HepG2 (cell line): ENCODE measurements around the gene JPH3.

Experiments
- CTCF ChIP-seq: sonication (generic); formaldehyde crosslinking; IDR thresholded peaks from 2 replicates; pipeline ENCODE4 v1.5.0; 2020; ENCODE audit warnings: mild to moderate bottlenecking, missing genetic modification reagents, moderate library complexity
- ESRRA ChIP-seq: sonication (generic); formaldehyde crosslinking; IDR thresholded peaks from 2 replicates; pipeline ENCODE4 v1.5.1; 2020; ENCODE audit warnings: mild to moderate bottlenecking, low read depth, missing genetic modification reagents
- ISX ChIP-seq: sonication (generic); formaldehyde crosslinking; conservative IDR thresholded peaks from 2 replicates; pipeline ENCODE4 v1.5.0; 2020; ENCODE audit warnings: missing genetic modification reagents
- POLR2A ChIP-seq, 2 experiments: IDR thresholded peaks; 2 replicates each; pipeline ENCODE4 v1.6.1; 2011; ENCODE audit warnings: low read depth in 2 of 2, low read length in 2 of 2, mild to moderate bottlenecking in 1 of 2, moderate library complexity in 1 of 2; ENCODE audit not compliant: insufficient read depth in 1 of 2
- RAD21 ChIP-seq: fragments of 450-650 bp; formaldehyde crosslinking; IDR thresholded peaks from 2 replicates; pipeline ENCODE4 v1.5.0; 2020; ENCODE audit warnings: mild to moderate bottlenecking
- REPIN1 ChIP-seq: sonication (generic); formaldehyde crosslinking; IDR thresholded peaks from 2 replicates; pipeline ENCODE4 v1.8.0; 2022; ENCODE audit warnings: missing genetic modification reagents, low read depth, mild to moderate bottlenecking, borderline replicate concordance
- STAT6 ChIP-seq: sonication (generic); formaldehyde crosslinking; IDR thresholded peaks from 2 replicates; pipeline ENCODE4 v1.4.0; 2020; ENCODE audit warnings: missing genetic modification reagents, mild to moderate bottlenecking, borderline replicate concordance
- TBL1XR1 ChIP-seq: fragments of 150-350 bp; IDR thresholded peaks from 2 replicates; pipeline ENCODE4 v1.6.1; 2014; ENCODE audit warnings: borderline replicate concordance, low read length; ENCODE audit not compliant: partially characterized antibody
- TBP ChIP-seq: sonication (generic); formaldehyde crosslinking; IDR thresholded peaks from 2 replicates; pipeline ENCODE4 v1.5.0; 2020; ENCODE audit warnings: missing genetic modification reagents
- ZNF274 ChIP-seq: sonication (generic); formaldehyde crosslinking; IDR thresholded peaks from 2 replicates; pipeline ENCODE4 v1.5.1; 2020; ENCODE audit warnings: mild to moderate bottlenecking, missing genetic modification reagents

- TF ChIP-seq CTCF (CRISPR knock-in tag) (no peak), TBL1XR1 (no peak), TBP (CRISPR knock-in tag) (no peak), ZNF274 (CRISPR knock-in tag) (no peak), POLR2A (IDR thresholded peaks at IDR 0.05; ENCODE audit: insufficient read depth in 1 of 2, low read depth in 2 of 2, low read length in 2 of 2) (no peak), RAD21 (CRISPR knock-in tag) (no peak), ISX (CRISPR knock-in tag) (no peak), REPIN1 (CRISPR knock-in tag) (no peak), ESRRA (CRISPR knock-in tag) (no peak), STAT6 (CRISPR knock-in tag) (no peak)
Measured at GRCh38 chr16:87622756-87623319, 20.5 kb downstream of the JPH3 start.
